ENCODE data around the gene SAFB2.
A peak's percentile ranks its signal among the peaks of the same experiment; 100 is the strongest.

The SAFB2 gene

GRCh38 chr19:5578097-5578846 is 44.3 kb downstream of the SAFB2 start:
- peak; percentile 46 for DNase-seq (ENCODE audit: extremely low read depth, insufficient read length)
- Histone ChIP-seq H3K27me3 (replicated peaks; ENCODE audit: control insufficient read depth, insufficient read depth, low read length) (no peaks in the 10 kb centered on the region), H3K36me3 (ENCODE audit: control insufficient read depth, insufficient read depth, low read length) (peaks cover 1% of the 10 kb centered on the region; the same call in 1 of the 2 replicates), H3K4me3 (replicated peaks; ENCODE audit: low read depth, low read length) (no peak overlapping the region)
- TF ChIP-seq CTCF (IDR thresholded peaks at IDR 0.05; ENCODE audit: insufficient read depth, low read length, poor library complexity, severe bottlenecking) = peak; percentile 98

GRCh38 chr19:5575590-5575989 is 47.0 kb downstream of the SAFB2 start:
- no peak for TF ChIP-seq CTCF (IDR thresholded peaks at IDR 0.05; ENCODE audit: insufficient read depth, low read length, poor library complexity, severe bottlenecking)
- H3K4me3 ChIP-seq (replicated peaks; ENCODE audit: low read depth, low read length) = no peak overlapping the region
- H3K36me3 ChIP-seq (ENCODE audit: control insufficient read depth, insufficient read depth, low read length) = no peaks in the 10 kb centered on the region
- H3K27me3 ChIP-seq (replicated peaks; ENCODE audit: control insufficient read depth, insufficient read depth, low read length) = no peaks in the 10 kb centered on the region
- DNase-seq (ENCODE audit: extremely low read depth, insufficient read length) = no peak

GRCh38 chr19:5572556-5573286 is 49.9 kb downstream of the SAFB2 start:
- no peaks in the 10 kb centered on the region for H3K36me3 ChIP-seq (ENCODE audit: control insufficient read depth, insufficient read depth, low read length)
- no peak for TF ChIP-seq CTCF (IDR thresholded peaks at IDR 0.05; ENCODE audit: insufficient read depth, low read length, poor library complexity, severe bottlenecking)
- H3K4me3 ChIP-seq (replicated peaks; ENCODE audit: low read depth, low read length) = no peak overlapping the region
- DNase-seq (ENCODE audit: extremely low read depth, insufficient read length) = no peak
- H3K27me3 ChIP-seq (replicated peaks; ENCODE audit: control insufficient read depth, insufficient read depth, low read length) = no peaks in the 10 kb centered on the region

GRCh38 chr19:5571777-5572176 is 50.8 kb downstream of the SAFB2 start:
- DNase-seq (ENCODE audit: extremely low read depth, insufficient read length) = no peak
- Histone ChIP-seq H3K4me3 (replicated peaks; ENCODE audit: low read depth, low read length) (no peak overlapping the region), H3K36me3 (ENCODE audit: control insufficient read depth, insufficient read depth, low read length) (no peaks in the 10 kb centered on the region), H3K27me3 (replicated peaks; ENCODE audit: control insufficient read depth, insufficient read depth, low read length) (no peaks in the 10 kb centered on the region)
- no peak for TF ChIP-seq CTCF (IDR thresholded peaks at IDR 0.05; ENCODE audit: insufficient read depth, low read length, poor library complexity, severe bottlenecking)

GRCh38 chr19:5567970-5568407 is 54.6 kb downstream of the SAFB2 start:
- TF ChIP-seq CTCF (IDR thresholded peaks at IDR 0.05; ENCODE audit: insufficient read depth, low read length, poor library complexity, severe bottlenecking) = no peak
- H3K36me3 ChIP-seq (ENCODE audit: control insufficient read depth, insufficient read depth, low read length) = no peaks in the 10 kb centered on the region
- H3K27me3 ChIP-seq (replicated peaks; ENCODE audit: control insufficient read depth, insufficient read depth, low read length) = no peaks in the 10 kb centered on the region; the same call in 1 of the 2 replicates
- H3K4me3 ChIP-seq (replicated peaks; ENCODE audit: low read depth, low read length) = no peak overlapping the region
- DNase-seq (ENCODE audit: extremely low read depth, insufficient read length) = no peak
